ENCODE results near the gene WWC1. TPM values are rescaled to one million over a fixed set of nuclear protein-coding genes. Genes with fewer than 3 reads are reported as not detected.

The WWC1 gene
- total RNA-seq, 1 experiment from 2014 or later, result not detected

DNA sequence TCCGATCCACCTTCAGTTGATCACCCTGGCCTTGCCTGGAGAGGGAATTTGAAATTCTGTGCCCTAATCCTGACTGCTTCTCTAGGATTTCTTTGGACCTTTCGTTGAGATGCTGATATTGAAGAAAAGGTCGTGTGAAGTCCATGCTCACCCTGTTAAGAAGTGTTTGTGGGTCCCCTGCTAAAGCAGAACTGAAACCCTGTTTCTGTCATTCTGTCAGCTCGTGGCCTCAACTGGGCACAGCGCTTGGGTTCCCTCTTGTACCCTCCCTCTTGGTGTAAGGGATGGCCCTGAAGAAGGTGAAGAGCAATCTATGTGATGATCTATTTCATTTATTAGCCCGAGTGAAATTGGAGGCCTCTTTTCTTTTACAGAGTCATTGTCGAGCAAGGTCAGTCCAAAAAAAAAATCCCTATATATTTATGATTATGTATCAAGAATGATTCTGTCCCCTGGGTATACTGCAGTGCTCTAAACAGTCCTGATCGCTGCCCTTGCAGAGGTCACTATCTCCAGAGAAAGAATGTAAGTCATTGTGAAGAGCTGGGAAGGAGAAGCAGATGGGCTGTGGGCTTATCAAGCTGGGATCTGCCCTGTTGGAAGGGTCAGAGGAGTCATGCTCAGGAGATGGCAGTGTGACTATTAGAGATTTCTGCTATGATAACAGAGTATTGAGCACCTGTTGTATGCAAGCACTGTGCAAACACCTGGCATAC, 56.1 kb downstream of the WWC1 start:
- Histone ChIP-seq H3K27ac (no peak overlapping the region), H3K36me3 (no peaks in the 10 kb centered on the region), H3K9me3 (replicated peaks) (no peaks in the 10 kb centered on the region), H3K4me1 (no peaks in the 10 kb centered on the region), H3K27me3 (peaks cover 6% of the 10 kb centered on the region; the same call in 1 of the 2 replicates), H3K4me3 (no peak overlapping the region)
- no peak for DNase-seq

DNA sequence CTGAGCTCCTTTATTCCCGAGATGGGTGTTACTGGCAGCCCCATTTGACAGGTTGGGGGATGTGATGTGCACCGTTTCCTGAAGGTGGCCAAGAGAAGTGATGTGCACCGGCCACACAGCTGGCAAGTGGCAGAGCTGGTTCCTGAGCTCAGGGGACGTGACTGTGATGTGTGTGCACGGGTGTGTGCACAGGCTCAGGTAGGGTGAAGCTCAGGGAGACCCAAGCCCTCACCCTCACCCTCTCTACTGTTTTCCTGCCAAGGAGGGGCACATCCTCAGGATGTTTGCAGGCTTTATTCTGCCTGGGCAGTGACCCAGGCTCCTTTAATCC, 56.6 kb downstream of the WWC1 start:
- no peaks in the 10 kb centered on the region for H3K4me1 ChIP-seq
- no peak for DNase-seq
- no peak overlapping the region for H3K27ac ChIP-seq
- no peaks in the 10 kb centered on the region for H3K36me3 ChIP-seq
- H3K4me3 ChIP-seq, result no peak overlapping the region
- H3K9me3 ChIP-seq (replicated peaks), result no peaks in the 10 kb centered on the region
- H3K27me3 ChIP-seq, result peaks cover 6% of the 10 kb centered on the region; the same call in 1 of the 2 replicates

DNA sequence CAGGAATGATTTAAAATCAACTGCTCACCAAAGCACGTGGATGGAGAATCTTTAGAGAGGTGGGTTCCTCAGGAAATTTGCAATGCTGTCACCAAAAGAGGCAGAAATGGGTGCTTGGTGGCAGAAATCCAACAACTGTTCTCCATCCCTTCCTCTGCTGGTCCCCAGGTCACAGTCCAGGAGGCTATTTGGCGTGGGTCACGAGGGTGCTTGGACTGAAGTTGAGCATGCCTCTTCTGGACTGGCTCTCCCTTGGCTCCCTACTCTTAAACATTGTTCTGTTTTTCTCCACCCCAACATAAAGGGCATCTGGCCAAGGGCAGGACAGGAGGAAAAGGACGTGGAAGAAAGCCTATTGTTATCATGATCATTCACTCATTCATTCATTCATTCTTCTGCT, 58.9 kb downstream of the WWC1 start:
- DNase-seq, result no peak
- H3K4me3 ChIP-seq, result no peak overlapping the region
- no peaks in the 10 kb centered on the region for H3K4me1 ChIP-seq
- H3K27ac ChIP-seq, result no peak overlapping the region
- no peaks in the 10 kb centered on the region for H3K9me3 ChIP-seq (replicated peaks)
- H3K36me3 ChIP-seq, result no peaks in the 10 kb centered on the region
- H3K27me3 ChIP-seq, result no peaks in the 10 kb centered on the region; the same call in 1 of the 2 replicates

DNA sequence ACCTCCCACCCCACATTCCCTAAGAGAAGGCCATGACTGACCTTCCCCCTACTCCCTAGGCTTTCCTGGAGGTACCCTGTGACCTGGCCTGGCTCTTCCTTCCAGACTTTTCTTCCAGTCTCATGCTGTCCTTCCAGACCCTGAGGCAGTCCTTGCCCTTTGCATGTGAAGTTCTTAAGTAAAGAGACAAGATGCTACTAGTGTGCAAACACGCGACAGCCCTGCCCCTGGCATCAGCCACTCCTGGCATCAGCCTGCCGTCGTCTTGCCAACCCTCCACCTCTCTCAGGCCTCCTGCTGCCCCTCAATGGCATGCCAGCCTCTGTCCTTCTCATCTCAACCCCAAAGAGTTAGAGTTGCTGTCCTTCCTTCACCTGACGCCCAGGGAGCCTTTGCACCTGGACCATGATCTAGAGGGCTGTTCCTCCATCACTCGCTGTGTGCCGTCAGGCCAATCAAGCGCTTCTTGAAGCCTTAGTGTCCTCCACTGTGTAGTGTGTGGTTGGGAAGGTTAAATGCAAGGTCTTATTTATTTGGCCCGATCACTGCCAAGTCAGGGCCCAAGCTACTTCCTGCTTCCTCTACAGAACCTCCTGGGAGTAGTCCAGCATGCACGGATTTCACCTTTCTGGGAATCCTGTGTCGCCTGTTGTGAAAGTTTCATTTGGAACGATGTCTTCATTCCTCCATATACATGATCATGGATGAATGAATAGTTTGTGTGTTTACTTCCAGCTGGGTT, 61.9 kb downstream of the WWC1 start:
- DNase-seq, result no peak
- no peaks in the 10 kb centered on the region for H3K4me1 ChIP-seq
- H3K36me3 ChIP-seq, result no peaks in the 10 kb centered on the region
- no peaks in the 10 kb centered on the region for H3K9me3 ChIP-seq (replicated peaks)
- no peaks in the 10 kb centered on the region for H3K27me3 ChIP-seq
- no peak overlapping the region for H3K4me3 ChIP-seq
- no peak overlapping the region for H3K27ac ChIP-seq

DNA sequence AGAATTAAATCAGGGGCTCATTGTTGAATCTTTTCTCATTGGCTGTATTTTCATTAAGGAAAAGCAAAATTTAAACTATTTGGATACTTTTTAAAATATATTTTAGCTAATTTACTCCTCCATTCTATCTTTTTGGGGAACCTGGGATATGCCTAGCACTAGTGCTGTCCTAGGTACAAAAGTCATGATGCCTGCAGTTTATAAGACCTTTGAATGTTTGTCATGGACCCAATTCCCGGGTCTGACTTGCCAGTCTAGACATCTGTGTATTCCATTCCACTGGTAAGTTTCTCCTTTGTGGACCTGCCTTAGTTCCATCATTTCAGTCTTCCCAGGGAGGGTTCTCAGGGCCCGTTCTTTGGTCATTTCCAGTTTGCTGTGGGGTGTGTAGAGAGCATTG, 63.0 kb downstream of the WWC1 start:
- Histone ChIP-seq H3K9me3 (replicated peaks) (no peaks in the 10 kb centered on the region), H3K27ac (no peak overlapping the region), H3K4me3 (no peak overlapping the region), H3K36me3 (no peaks in the 10 kb centered on the region), H3K27me3 (no peaks in the 10 kb centered on the region; the same call in 1 of the 2 replicates), H3K4me1 (no peaks in the 10 kb centered on the region)
- no peak for DNase-seq

DNA sequence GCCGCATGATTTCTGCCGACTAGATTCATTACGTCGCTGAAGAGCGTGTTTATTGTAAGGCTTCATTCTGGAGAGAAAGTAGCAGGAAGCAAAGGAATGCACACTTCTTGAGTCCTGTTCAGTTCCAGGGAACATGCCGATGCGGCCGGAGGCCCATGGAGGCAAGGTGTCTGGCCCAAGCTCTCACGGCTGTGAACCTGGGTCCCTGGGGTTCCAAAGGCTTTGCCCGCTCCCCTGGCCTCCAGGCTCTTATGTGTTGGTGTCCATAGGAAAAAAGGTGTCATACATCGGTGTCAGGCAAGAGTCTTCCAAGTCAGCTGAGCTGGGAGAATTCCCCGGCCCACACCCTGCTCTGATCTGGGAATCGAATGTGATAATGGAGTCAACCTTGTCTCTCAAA, 64.7 kb downstream of the WWC1 start:
- H3K36me3 ChIP-seq, result no peaks in the 10 kb centered on the region
- H3K27me3 ChIP-seq, result no peaks in the 10 kb centered on the region; the same call in 1 of the 2 replicates
- no peak overlapping the region for H3K4me3 ChIP-seq
- DNase-seq, result no peak
- no peaks in the 10 kb centered on the region for H3K9me3 ChIP-seq (replicated peaks)
- H3K27ac ChIP-seq, result no peak overlapping the region
- no peaks in the 10 kb centered on the region for H3K4me1 ChIP-seq

DNA sequence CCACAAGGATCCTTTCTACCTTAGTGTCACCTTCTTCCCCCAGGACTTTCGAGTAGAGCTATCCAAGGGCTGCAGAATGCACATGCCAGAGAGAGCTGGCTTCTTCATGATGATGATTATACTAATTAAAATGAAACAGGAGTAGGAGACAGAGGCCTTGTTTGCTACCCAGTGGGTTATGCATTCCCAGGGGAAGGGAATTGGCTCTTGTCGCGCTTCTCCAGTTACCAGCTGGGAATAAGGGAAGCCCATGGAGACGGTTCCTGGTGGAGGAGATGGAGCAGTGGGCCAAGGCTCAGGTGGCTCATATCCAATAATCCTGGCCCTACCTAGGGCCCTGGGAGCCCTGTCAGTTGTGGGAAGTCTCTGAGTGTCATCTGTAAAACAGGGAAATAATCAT, 65.1 kb downstream of the WWC1 start:
- DNase-seq, result no peak
- Histone ChIP-seq H3K36me3 (no peaks in the 10 kb centered on the region), H3K27ac (no peak overlapping the region), H3K4me3 (no peak overlapping the region), H3K4me1 (no peaks in the 10 kb centered on the region), H3K27me3 (no peaks in the 10 kb centered on the region; the same call in 1 of the 2 replicates), H3K9me3 (replicated peaks) (no peaks in the 10 kb centered on the region)

DNA sequence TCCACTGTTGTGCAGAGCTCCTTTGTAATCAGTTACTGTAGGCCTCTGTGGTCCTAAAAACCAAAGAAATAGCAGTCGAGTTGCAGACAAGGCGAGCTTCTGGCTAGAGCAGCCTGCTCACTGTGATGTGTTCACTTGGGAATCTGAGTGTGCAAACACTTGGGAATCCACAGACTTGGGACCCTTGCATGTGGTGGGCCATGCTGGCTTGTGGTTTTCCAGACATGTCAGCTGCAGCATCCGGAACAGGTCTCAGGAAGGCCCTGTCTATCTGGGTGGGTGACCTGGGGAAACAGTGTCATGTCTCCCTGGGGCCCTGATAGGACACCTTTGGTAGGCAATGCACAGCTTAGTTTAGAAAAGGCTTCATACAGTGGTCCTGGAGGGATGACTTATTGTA, 66.4 kb downstream of the WWC1 start:
- Histone ChIP-seq H3K27ac (no peak overlapping the region), H3K4me1 (no peaks in the 10 kb centered on the region), H3K27me3 (no peaks in the 10 kb centered on the region; the same call in 1 of the 2 replicates), H3K36me3 (no peaks in the 10 kb centered on the region), H3K9me3 (replicated peaks) (no peaks in the 10 kb centered on the region), H3K4me3 (no peak overlapping the region)
- DNase-seq, result no peak

DNA sequence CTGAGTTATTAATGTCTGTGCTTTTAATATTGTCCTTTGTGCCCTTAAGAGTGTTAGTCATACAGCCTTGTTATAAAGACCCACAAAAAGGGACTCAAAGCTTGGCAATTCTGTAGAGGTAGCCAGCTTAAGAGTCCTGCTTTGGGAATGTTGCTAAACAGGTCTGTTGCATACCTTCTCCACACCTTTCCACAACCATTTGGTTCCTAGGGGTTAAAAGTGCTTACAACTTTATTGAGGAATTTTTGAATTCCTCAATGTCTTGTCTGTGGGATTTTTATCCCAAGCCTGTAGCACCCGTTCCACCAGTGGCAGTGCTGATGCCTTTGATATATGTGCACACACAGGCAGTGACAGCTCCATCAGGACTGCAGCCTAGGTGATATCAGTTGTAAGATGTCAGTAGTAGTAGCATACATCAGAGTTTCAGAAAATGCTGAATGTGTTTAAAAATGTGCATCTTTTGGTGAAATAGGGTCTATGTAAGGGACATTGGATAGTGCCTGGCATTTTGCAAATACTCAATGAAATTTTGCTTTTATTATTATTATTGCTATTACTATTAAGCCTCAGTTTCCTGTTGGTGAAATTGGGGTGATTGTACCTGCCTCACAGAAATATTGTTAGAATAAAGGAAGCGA, 68.5 kb downstream of the WWC1 start:
- no peaks in the 10 kb centered on the region for H3K4me1 ChIP-seq
- H3K36me3 ChIP-seq, result no peaks in the 10 kb centered on the region
- H3K27me3 ChIP-seq, result no peaks in the 10 kb centered on the region; the same call in 1 of the 2 replicates
- no peak overlapping the region for H3K27ac ChIP-seq
- no peak overlapping the region for H3K4me3 ChIP-seq
- no peak for DNase-seq
- no peaks in the 10 kb centered on the region for H3K9me3 ChIP-seq (replicated peaks)

DNA sequence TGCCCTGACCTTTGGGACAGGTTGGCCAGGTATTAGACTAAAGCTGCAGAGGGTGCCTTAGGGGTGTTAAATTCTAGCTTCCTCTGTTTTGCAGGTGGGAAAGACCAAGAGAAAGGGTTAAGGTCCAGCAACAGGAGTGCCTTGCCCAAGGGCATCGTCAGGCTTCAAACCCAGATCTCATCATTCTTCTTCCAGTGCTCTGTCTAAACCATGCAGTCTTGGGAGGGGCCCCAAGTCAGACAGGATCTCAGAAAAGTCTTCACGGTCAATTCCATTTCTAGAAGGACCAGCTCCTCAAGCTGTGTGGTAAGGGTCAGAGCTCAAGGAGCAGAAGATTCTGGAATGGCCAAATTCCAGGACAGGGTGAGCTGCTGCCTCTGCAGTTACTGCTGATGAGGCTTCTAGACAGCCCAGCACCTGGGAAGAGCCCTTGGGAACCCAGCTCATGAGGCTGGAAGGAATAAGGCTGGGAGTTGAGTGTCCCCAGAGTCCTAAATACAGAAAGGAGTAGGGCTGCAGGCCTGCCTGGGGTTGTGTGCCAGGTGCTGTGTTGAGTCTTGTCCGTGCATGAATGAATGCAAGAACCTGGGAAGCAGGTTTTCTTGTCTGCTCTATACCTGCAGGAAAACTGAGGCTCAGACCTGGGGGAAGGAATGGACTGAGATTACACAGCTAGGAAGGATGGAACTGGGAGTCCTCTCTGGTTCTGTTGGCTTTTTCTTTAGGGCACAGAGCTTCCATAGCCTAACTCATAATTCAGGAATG, 69.3 kb downstream of the WWC1 start:
- Histone ChIP-seq H3K4me3 (no peak overlapping the region), H3K9me3 (replicated peaks) (no peaks in the 10 kb centered on the region)
- no peak for DNase-seq

DNA sequence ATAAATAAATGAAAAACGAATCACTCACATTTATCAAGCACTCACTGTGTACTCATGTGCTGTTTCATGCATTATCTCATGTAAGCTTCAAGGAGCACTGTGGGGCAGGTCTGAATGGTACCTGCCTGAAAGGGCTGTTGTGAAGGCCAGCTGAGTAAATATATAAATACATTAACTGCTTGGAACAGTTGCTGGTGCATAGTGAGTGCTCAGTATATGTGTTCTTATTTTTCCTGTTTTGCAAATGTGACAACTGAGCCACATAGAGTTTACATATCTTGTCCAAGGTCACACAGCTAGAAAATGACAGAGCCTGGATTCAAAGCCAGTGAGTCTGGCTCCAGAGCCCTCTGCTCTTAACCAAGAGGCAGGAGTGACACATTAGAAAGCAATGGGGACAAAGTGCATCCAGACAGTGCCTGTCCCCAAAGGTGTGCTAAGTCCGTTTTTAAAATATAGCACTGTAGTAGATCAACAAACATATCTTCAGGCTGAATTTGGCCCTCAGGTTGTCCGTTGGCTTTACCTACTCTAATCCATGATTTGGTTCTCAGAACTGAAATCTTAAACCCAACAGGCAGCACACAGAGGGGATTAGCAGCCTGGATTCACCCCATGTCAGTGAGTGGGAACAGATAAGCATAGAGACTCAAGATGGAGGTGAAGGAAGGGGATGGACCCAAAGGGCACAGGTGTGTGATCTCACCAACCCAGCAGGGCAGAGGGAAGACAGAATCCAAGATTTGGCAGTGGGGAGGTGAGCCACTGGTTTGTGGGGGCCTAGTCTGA, 70.8 kb downstream of the WWC1 start:
- Histone ChIP-seq H3K4me1 (no peaks in the 10 kb centered on the region), H3K27ac (no peak overlapping the region), H3K4me3 (no peak overlapping the region), H3K9me3 (replicated peaks) (no peaks in the 10 kb centered on the region), H3K27me3 (peaks cover 4% of the 10 kb centered on the region), H3K36me3 (no peaks in the 10 kb centered on the region)
- DNase-seq, result no peak

More for the DNA sequence above, 69.3 kb downstream of the WWC1 start:
- Histone ChIP-seq H3K27ac (no peak overlapping the region), H3K36me3 (no peaks in the 10 kb centered on the region), H3K27me3 (peaks cover under 1% of the 10 kb centered on the region), H3K4me1 (no peaks in the 10 kb centered on the region)

DNA sequence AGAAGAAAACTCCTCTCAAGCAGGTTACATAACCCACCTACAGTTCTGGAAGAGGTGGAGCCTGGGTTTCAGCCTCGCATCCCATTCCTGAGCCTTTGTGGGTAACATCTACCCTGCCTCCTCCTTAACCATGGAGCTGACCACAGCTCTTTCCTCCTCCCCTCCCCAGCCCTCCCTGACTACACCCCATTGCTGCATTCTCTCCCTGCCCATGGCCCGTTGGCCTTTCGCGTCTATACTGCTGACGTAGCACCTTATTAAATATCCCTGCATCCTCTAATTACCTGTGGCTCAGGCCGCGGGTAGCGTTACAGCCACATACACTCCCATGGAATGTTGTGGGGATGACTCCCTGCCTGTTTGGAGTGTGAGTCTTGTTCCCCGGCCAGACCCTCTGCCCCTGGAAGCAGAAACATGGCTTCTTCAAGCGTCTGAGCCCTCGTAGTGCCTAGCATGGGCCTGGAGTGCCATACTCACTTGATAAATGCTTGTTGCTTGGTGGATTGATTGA, 72.8 kb downstream of the WWC1 start:
- H3K27ac ChIP-seq, result no peak overlapping the region
- peaks cover 4% of the 10 kb centered on the region for H3K27me3 ChIP-seq
- no peak for DNase-seq

DNA sequence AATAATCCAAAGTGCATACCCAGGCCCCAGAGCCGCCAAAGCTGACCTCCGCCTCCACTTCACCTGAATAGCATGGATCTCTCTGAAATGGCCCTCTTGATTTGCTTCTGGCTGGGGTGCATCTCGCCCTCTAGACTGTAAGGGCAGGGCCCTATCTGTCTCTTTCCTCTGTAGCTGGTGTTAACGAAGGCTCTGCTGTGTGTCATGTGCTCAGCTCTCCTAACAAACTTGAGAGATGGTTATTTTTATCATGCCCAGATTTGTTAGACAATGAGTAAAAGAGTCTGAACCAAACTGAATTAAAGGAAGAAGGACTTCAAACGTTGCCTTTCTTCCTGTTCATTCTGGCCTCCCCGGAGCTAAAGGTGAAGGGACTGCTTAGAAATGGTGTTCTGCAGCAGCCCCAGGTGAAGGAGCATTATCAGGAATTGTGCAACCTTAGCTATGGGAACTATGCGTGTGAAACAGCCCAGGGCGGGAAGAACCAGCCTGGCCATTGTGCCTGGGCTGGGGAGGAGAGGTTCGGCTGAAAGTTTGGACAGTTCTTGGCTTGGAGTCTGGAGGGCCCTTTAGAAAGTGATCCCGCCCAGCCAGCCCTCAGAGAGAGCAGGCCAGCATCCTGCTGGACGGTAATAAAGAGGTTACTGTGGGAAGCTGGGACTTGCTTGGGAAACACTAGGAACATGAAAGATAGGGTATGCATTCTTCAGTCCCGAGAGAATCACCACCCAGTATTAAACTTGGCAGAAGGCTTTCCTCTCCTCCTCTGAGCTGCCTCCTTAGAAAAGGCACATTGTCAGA, 73.5 kb downstream of the WWC1 start:
- no peaks in the 10 kb centered on the region for H3K9me3 ChIP-seq (replicated peaks)
- no peak for DNase-seq
- H3K27me3 ChIP-seq, result peaks cover 4% of the 10 kb centered on the region; the same call in 1 of the 2 replicates
- no peaks in the 10 kb centered on the region for H3K4me1 ChIP-seq
- H3K4me3 ChIP-seq, result no peak overlapping the region
- H3K27ac ChIP-seq, result no peak overlapping the region
- no peaks in the 10 kb centered on the region for H3K36me3 ChIP-seq

More for the DNA sequence above, 72.8 kb downstream of the WWC1 start:
- H3K9me3 ChIP-seq (replicated peaks), result no peaks in the 10 kb centered on the region
- no peaks in the 10 kb centered on the region for H3K4me1 ChIP-seq
- H3K36me3 ChIP-seq, result no peaks in the 10 kb centered on the region
- H3K4me3 ChIP-seq, result no peak overlapping the region

Data from SJCRH30 (cell line).